GM23248 (cell line): ENCODE data around the gene SHLD3. TPM values are rescaled to one million over a fixed set of nuclear protein-coding genes. Genes with fewer than 3 reads are reported as not detected.
A peak's percentile ranks its signal among the peaks of the same experiment; 100 is the strongest.

Experiments
- DNase-seq: peaks from one replicate; pipeline ENCODE4 v3.0.0-alpha.2; 2015
- H2AFZ ChIP-seq: fragments of 200-600 bp; sonication (generic); 2 replicates; pipeline ENCODE4 v1.6.1; 2016; ENCODE audit warnings: antibody characterized with exemption
- H3F3A ChIP-seq: fragments of 200-600 bp; sonication (generic); 2 replicates; pipeline ENCODE4 v1.6.1; 2016; ENCODE audit warnings: mild to moderate bottlenecking, antibody characterized with exemption, mixed run types; ENCODE audit not compliant: insufficient read depth
- H3K27ac ChIP-seq: fragments of 200-600 bp; sonication (generic); 2 replicates; pipeline ENCODE4 v1.5.1; 2016; ENCODE audit warnings: mild to moderate bottlenecking
- H3K27me3 ChIP-seq: fragments of 200-600 bp; sonication (generic); replicated peaks from 2 replicates; pipeline ENCODE4 v1.6.1; 2016; ENCODE audit warnings: mild to moderate bottlenecking; ENCODE audit not compliant: insufficient read depth
- H3K36me3 ChIP-seq: fragments of 200-600 bp; sonication (generic); 2 replicates; pipeline ENCODE4 v1.6.1; 2016; ENCODE audit warnings: low read depth, mild to moderate bottlenecking
- H3K4me1 ChIP-seq: fragments of 200-600 bp; sonication (generic); 2 replicates; pipeline ENCODE4 v1.6.1; 2016; ENCODE audit warnings: mild to moderate bottlenecking; ENCODE audit not compliant: insufficient read depth
- H3K4me2 ChIP-seq: fragments of 200-600 bp; sonication (generic); one replicate; pipeline ENCODE4 v1.6.1; 2016; ENCODE audit warnings: mild to moderate bottlenecking; ENCODE audit not compliant: unreplicated experiment
- H3K4me3 ChIP-seq: fragments of 200-600 bp; sonication (generic); 2 replicates; pipeline ENCODE4 v1.5.1; 2016; ENCODE audit warnings: mild to moderate bottlenecking
- H3K79me2 ChIP-seq: fragments of 200-600 bp; sonication (generic); 2 replicates; pipeline ENCODE4 v1.6.1; 2016; ENCODE audit warnings: mild to moderate bottlenecking; ENCODE audit not compliant: insufficient read depth
- H3K9ac ChIP-seq: fragments of 200-600 bp; sonication (generic); 2 replicates; pipeline ENCODE4 v1.6.1; 2016; ENCODE audit warnings: mild to moderate bottlenecking
- H3K9me2 ChIP-seq: fragments of 200-600 bp; sonication (generic); 2 replicates; pipeline ENCODE4 v1.6.1; 2016; ENCODE audit warnings: mixed run types, mild to moderate bottlenecking, moderate library complexity; ENCODE audit not compliant: insufficient read depth
- H3K9me3 ChIP-seq: fragments of 200-600 bp; sonication (generic); one replicate; pipeline ENCODE4 v1.6.1; 2017; ENCODE audit warnings: low read depth
- H4K20me1 ChIP-seq: fragments of 200-600 bp; sonication (generic); 2 replicates; pipeline ENCODE4 v1.6.0; 2016; ENCODE audit not compliant: insufficient read depth
- EZH2 ChIP-seq: fragments of 200-600 bp; sonication (generic); IDR thresholded peaks from 2 replicates; pipeline ENCODE4 v1.6.1; 2018; ENCODE audit warnings: antibody characterized with exemption, mild to moderate bottlenecking; ENCODE audit not compliant: insufficient read depth, poor library complexity, severe bottlenecking
- EZH2phosphoT487 ChIP-seq: fragments of 200-600 bp; sonication (generic); IDR thresholded peaks from 2 replicates; pipeline ENCODE4 v1.6.1; 2018; ENCODE audit warnings: antibody characterized with exemption, moderate library complexity, mild to moderate bottlenecking, low read depth; ENCODE audit not compliant: insufficient read depth
- WGBS, 2 experiments: methylation state at CpG; one replicate each; pipeline ENCODE4 v1.1.6; 2015 to 2017; ENCODE audit warnings: low lambda C conversion rate in 2 of 2, low coverage in 1 of 2; ENCODE audit errors: missing lambda C conversion rate in 2 of 2; 5-methylcytosine and 5-hydroxymethylcytosine counted together
- in situ Hi-C: fragments of 300-500 bp; cut with MboI; formaldehyde crosslinking; loops from 2 replicates; pipeline ENCODE4 v1.15.0; 2020
- polyA plus RNA-seq: library from polyadenylated mRNA; unstranded; fragments of >200 nt; fragmentation: Nextera tagmentation; extraction: Ambion mirVana; gene quantifications from 2 replicates; pipeline ENCODE4 v1.2.1, GENCODE V29; 2016
- total RNA-seq: library from RNA; depleted of rRNA; stranded (reverse); fragments of >200 nt; shearing (Covaris generic); gene quantifications from 2 replicates; pipeline ENCODE4 v1.2.3, GENCODE V29; 2014

Gene SHLD3
- total and polyA plus RNA-seq, 2 experiments from 2014 or later, result 1.2 to 2.3 TPM

GRCh38 chr5:65623482-65623881, 1.3 kb upstream of the SHLD3 start:
- Histone ChIP-seq H3K79me2 (peaks cover 91% of the 10 kb centered on the region), H3K9me2 (no peaks in the 10 kb centered on the region), H3K4me3 (peak overlapping the region; percentile 96), H3K4me1 (peaks cover 30% of the 10 kb centered on the region), H4K20me1 (peaks cover 6% of the 10 kb centered on the region; the same call in 1 of the 2 replicates), H3K27ac (peak overlapping the region; percentile 85), H2AFZ (peak overlapping the region; percentile 99), H3K4me2 (peak overlapping the region; percentile 100), H3K9ac (peak overlapping the region; percentile 90), H3K36me3 (no peaks in the 10 kb centered on the region; the same call in none of the 2 replicates), H3K27me3 (no peaks in the 10 kb centered on the region), H3F3A (peaks cover 14% of the 10 kb centered on the region), H3K9me3 (no peaks in the 10 kb centered on the region)
- no peak for DNase-seq
- TF ChIP-seq EZH2phosphoT487 (no peak), EZH2 (no peak)
- in situ Hi-C loops, result no loop called here
- WGBS, 2 experiments, result 16 to 19% methylated on average over 9 of the region's 9 CpGs

- Histone ChIP-seq H3K9me2 (no peaks in the 10 kb centered on the region), H3K36me3 (no peaks in the 10 kb centered on the region; the same call in none of the 2 replicates), H4K20me1 (peaks cover 1% of the 10 kb centered on the region; the same call in 1 of the 2 replicates), H3F3A (peaks cover 14% of the 10 kb centered on the region), H3K79me2 (peaks cover 91% of the 10 kb centered on the region), H3K27me3 (no peaks in the 10 kb centered on the region), H3K27ac (peak within 1 kb of the TSS; percentile 85), H3K4me1 (peaks cover 30% of the 10 kb centered on the region), H3K4me2 (peak within 1 kb of the TSS; percentile 100), H3K9ac (peak within 1 kb of the TSS; percentile 90), H3K9me3 (no peaks in the 10 kb centered on the region), H3K4me3 (peak within 1 kb of the TSS; percentile 96), H2AFZ (peak within 1 kb of the TSS; percentile 99)
- DNase-seq, result peak; percentile 99
- in situ Hi-C loops, result no loop called here
- TF ChIP-seq EZH2 (no peak), EZH2phosphoT487 (no peak)
- WGBS, 2 experiments, result 1 to 2% methylated on average over 29 to 32 of the region's 32 CpGs
Measured at GRCh38 chr5:65624025-65624570, 729 bp upstream of the SHLD3 start, which contains the start of gene TRIM23. TSS of gene TRIM23 (minus strand) at chr5:65624333. CDS start at chr5:65624274, 59 bp downstream.

- 46 to 50% methylated on average over 6 of the region's 6 CpGs for WGBS, 2 experiments
- Histone ChIP-seq H3K9me2 (no peaks in the 10 kb centered on the region), H3K79me2 (peaks cover 91% of the 10 kb centered on the region), H2AFZ (peak overlapping the region; percentile 99), H3K27me3 (no peaks in the 10 kb centered on the region), H4K20me1 (no peaks in the 10 kb centered on the region), H3K27ac (peak overlapping the region; percentile 85), H3K4me2 (peak overlapping the region; percentile 100), H3K9me3 (no peaks in the 10 kb centered on the region), H3K9ac (peak overlapping the region; percentile 90), H3K4me1 (peaks cover 22% of the 10 kb centered on the region), H3K4me3 (peak overlapping the region; percentile 96), H3K36me3 (peaks cover 9% of the 10 kb centered on the region; the same call in 1 of the 2 replicates), H3F3A (peaks cover 14% of the 10 kb centered on the region)
- in situ Hi-C loops, result no loop called here
- TF ChIP-seq EZH2, result no peak
- no peak for TF ChIP-seq EZH2phosphoT487
- peak; percentile 7 for DNase-seq
Measured at GRCh38 chr5:65625743-65626142, 916 bp downstream of the SHLD3 start.

GRCh38 chr5:65630981-65631380, 6.2 kb downstream of the SHLD3 start:
- Histone ChIP-seq H3K36me3 (peaks cover 9% of the 10 kb centered on the region; the same call in 1 of the 2 replicates), H3K27me3 (no peaks in the 10 kb centered on the region), H3K4me2 (no peak overlapping the region), H3K9me3 (no peaks in the 10 kb centered on the region), H2AFZ (no peak overlapping the region), H3F3A (peaks cover 1% of the 10 kb centered on the region), H3K9me2 (no peaks in the 10 kb centered on the region), H3K79me2 (peaks cover 66% of the 10 kb centered on the region), H3K27ac (no peak overlapping the region), H3K9ac (no peak overlapping the region), H4K20me1 (no peaks in the 10 kb centered on the region), H3K4me1 (peaks cover 3% of the 10 kb centered on the region), H3K4me3 (no peak overlapping the region)
- DNase-seq, result no peak
- TF ChIP-seq EZH2 (no peak), EZH2phosphoT487 (no peak)
- in situ Hi-C loops, result no loop called here
